GM12878 (cell line): ENCODE data around the gene RIT1. TPM values are rescaled to one million over a fixed set of nuclear protein-coding genes. Genes with fewer than 3 reads are reported as not detected.
A peak's percentile ranks its signal among the peaks of the same experiment; 100 is the strongest.

Experiments used
- ATF2 ChIP-seq: IDR thresholded peaks from 2 replicates; pipeline ENCODE4 v1.6.1; 2012; ENCODE audit warnings: low read length, inconsistent platforms
- BCL11A ChIP-seq: IDR thresholded peaks from 2 replicates; pipeline ENCODE4 v1.6.1; 2011; ENCODE audit warnings: low read depth, low read length
- CREM ChIP-seq: IDR thresholded peaks from 2 replicates; pipeline ENCODE4 v1.6.1; 2014; ENCODE audit warnings: antibody characterized with exemption, low read depth
- EED ChIP-seq: sonication (generic); IDR thresholded peaks from 2 replicates; pipeline ENCODE4 v1.6.1; 2016; ENCODE audit warnings: antibody characterized with exemption, low read depth
- FOXM1 ChIP-seq: IDR thresholded peaks from 2 replicates; pipeline ENCODE4 v1.6.1; 2012; ENCODE audit warnings: low read depth, mild to moderate bottlenecking, inconsistent platforms, low read length, moderate library complexity
- GABPA ChIP-seq: IDR thresholded peaks from 2 replicates; pipeline ENCODE4 v1.6.1; 2014; ENCODE audit warnings: antibody characterized with exemption, low read depth, mild to moderate bottlenecking, inconsistent platforms
- IKZF1 ChIP-seq: fragments of 450-650 bp; conservative IDR thresholded peaks from 2 replicates; pipeline ENCODE4 v1.6.1; 2017; ENCODE audit warnings: antibody characterized with exemption, mild to moderate bottlenecking
- IRF4 ChIP-seq: IDR thresholded peaks from 2 replicates; pipeline ENCODE4 v1.6.1; 2011; ENCODE audit warnings: low read depth, low read length
- JUNB ChIP-seq: IDR thresholded peaks from 2 replicates; pipeline ENCODE4 v1.6.1; 2016; ENCODE audit warnings: antibody characterized with exemption, mild to moderate bottlenecking
- KAT2A ChIP-seq: conservative IDR thresholded peaks from 2 replicates; pipeline ENCODE4 v1.6.1; 2011; ENCODE audit warnings: low read depth, low read length; ENCODE audit not compliant: control insufficient read depth
- MEF2A ChIP-seq: IDR thresholded peaks from 2 replicates; pipeline ENCODE4 v1.6.1; 2011; ENCODE audit warnings: low read depth, mild to moderate bottlenecking, low read length, moderate library complexity; ENCODE audit not compliant: insufficient read depth
- MLLT1 ChIP-seq: fragments of 450-650 bp; IDR thresholded peaks from 2 replicates; pipeline ENCODE4 v1.6.1; 2016; ENCODE audit warnings: mild to moderate bottlenecking
- MTA2 ChIP-seq: fragments of 450-650 bp; IDR thresholded peaks from 2 replicates; pipeline ENCODE4 v1.6.1; 2016; ENCODE audit warnings: low read depth, mild to moderate bottlenecking, moderate library complexity
- MYC ChIP-seq: IDR thresholded peaks from 2 replicates; pipeline ENCODE4 v1.6.1; 2011; ENCODE audit warnings: mild to moderate bottlenecking, low read length, moderate library complexity, inconsistent platforms; ENCODE audit not compliant: insufficient read depth, insufficient replicate concordance, insufficient read length, severe bottlenecking
- NFYA ChIP-seq: IDR thresholded peaks from 2 replicates; pipeline ENCODE4 v1.6.1; 2011; ENCODE audit warnings: low read depth, mild to moderate bottlenecking, low read length, improper control_type of control experiment, borderline replicate concordance
- NR2C2 ChIP-seq: IDR thresholded peaks from 2 replicates; pipeline ENCODE4 v1.6.1; 2011; ENCODE audit warnings: borderline replicate concordance, low read depth; ENCODE audit not compliant: control insufficient read depth, insufficient read length
- POLR2AphosphoS5 ChIP-seq: IDR thresholded peaks from 2 replicates; pipeline ENCODE4 v1.6.1; 2011; ENCODE audit warnings: mild to moderate bottlenecking, low read length, inconsistent platforms
- POU2F2 ChIP-seq: IDR thresholded peaks from 3 replicates; pipeline ENCODE4 v1.6.1; 2011; ENCODE audit warnings: low read depth, mild to moderate bottlenecking, low read length, borderline replicate concordance
- RAD51 ChIP-seq: fragments of 450-650 bp; IDR thresholded peaks from 2 replicates; pipeline ENCODE4 v1.6.1; 2016; ENCODE audit warnings: moderate library complexity, mild to moderate bottlenecking, inconsistent platforms
- RUNX3 ChIP-seq: IDR thresholded peaks from 2 replicates; pipeline ENCODE4 v1.6.1; 2012; ENCODE audit warnings: low read length, inconsistent platforms
- STAT3 ChIP-seq: IDR thresholded peaks from 2 replicates; pipeline ENCODE4 v1.6.1; 2011; ENCODE audit warnings: low read depth, low read length, improper control_type of control experiment
- SUPT20H ChIP-seq: IDR thresholded peaks from 2 replicates; pipeline ENCODE4 v1.6.1; 2011; ENCODE audit warnings: low read depth, mild to moderate bottlenecking, low read length, moderate library complexity, borderline replicate concordance; ENCODE audit not compliant: control insufficient read depth
- TAF1 ChIP-seq: IDR thresholded peaks from 2 replicates; pipeline ENCODE4 v1.6.1; 2011; ENCODE audit warnings: mild to moderate bottlenecking, low read depth, low read length, borderline replicate concordance
- TCF3 ChIP-seq: IDR thresholded peaks from 2 replicates; pipeline ENCODE4 v1.6.1; 2012; ENCODE audit warnings: low read depth, mild to moderate bottlenecking, low read length, borderline replicate concordance; ENCODE audit not compliant: insufficient read depth
- USF1 ChIP-seq: IDR thresholded peaks from 2 replicates; pipeline ENCODE4 v1.6.1; 2011; ENCODE audit warnings: borderline replicate concordance, low read depth, mild to moderate bottlenecking, moderate library complexity, mixed read lengths, low read length; ENCODE audit not compliant: insufficient read depth; ENCODE audit errors: extremely low read length
- YY1 ChIP-seq: IDR thresholded peaks from 2 replicates; pipeline ENCODE4 v1.6.1; 2011; ENCODE audit warnings: low read depth, mild to moderate bottlenecking, low read length
- ZNF24 ChIP-seq: fragments of 450-650 bp; IDR thresholded peaks from 2 replicates; pipeline ENCODE4 v1.6.1; 2017; ENCODE audit warnings: antibody characterized with exemption, mild to moderate bottlenecking
- ZNF384 ChIP-seq: IDR thresholded peaks from 2 replicates; pipeline ENCODE4 v1.6.1; 2012; ENCODE audit warnings: low read depth, mild to moderate bottlenecking, low read length, improper control_type of control experiment, borderline replicate concordance
- polyA plus RNA-seq, 11 experiments: library from polyadenylated mRNA; depleted of rRNA in 4 of 11; unstranded in 6 of 11; stranded (reverse) in 5 of 11; fragments of >200 nt; fragmentation: Nextera tagmentation in 4 of 11; fragmentation: Illumina TruSeq in 1 of 11; extraction: Ambion mirVana in 4 of 11; extraction: Trizol in 1 of 11; gene quantifications; 1 replicate in 1 of 11; 2 replicates in 10 of 11; pipeline versions ENCODE4 v1.2.1 to v1.2.3, GENCODE V29; 2011 to 2016; ENCODE audit warnings: inconsistent platforms in 2 of 11, missing spikeins in 2 of 11, low read depth in 1 of 11
- total RNA-seq, 4 experiments: library from RNA; depleted of rRNA in 3 of 4; stranded (reverse); fragments of >200 nt in 3 of 4; fragmentation: Illumina TruSeq in 1 of 4; extraction: Trizol in 1 of 4; gene quantifications; 2 replicates each; pipeline versions ENCODE4 v1.2.1 to v1.2.3, GENCODE V29; 2013 to 2021

RIT1 gene
- total and polyA plus RNA-seq, 10 of the 15 experiments (the other 5 are each of a cell fraction or from before 2014, with no cell fraction given): 6.8 to 61.5 (median 13.7) TPM

GRCh38 chr1:155911156-155912055, at the start of gene RIT1 (continued):
- TF ChIP-seq MLLT1 (no peak), MTA2 (peak; percentile 83; the same call in 1 of the 2 replicates), STAT3 (no peak), NFYA (no peak), YY1 (peak; percentile 96), EED (no peak), SUPT20H (no peak), TCF3 (no peak), IKZF1 (no peak; the same call in 1 of the 2 replicates), KAT2A (no peak), RAD51 (no peak), RUNX3 (peak; percentile 40), NR2C2 (no peak), ZNF384 (peak; percentile 71; the same call in 1 of the 2 replicates), IRF4 (no peak), JUNB (no peak), USF1 (no peak), MYC (no peak), MEF2A (no peak), GABPA (no peak), TAF1 (peak; percentile 74; the same call in 1 of the 2 replicates), FOXM1 (0 out of 2 replicates have a peak, but pooled peaks have one; percentile 22), ATF2 (peak; percentile 33; the same call in 1 of the 2 replicates), ZNF24 (peak; percentile 55; the same call in 1 of the 2 replicates), POU2F2 (peak; percentile 79; the same call in 2 of the 3 replicates), POLR2AphosphoS5 (peak; percentile 81), CREM (0 out of 2 replicates have a peak, but pooled peaks have one; percentile 13), BCL11A (0 out of 2 replicates have a peak, but pooled peaks have one; percentile 29)
